Measurements from ENCODE around the gene RNF13.
A peak's percentile ranks its signal among the peaks of the same experiment; 100 is the strongest.
"Not testable (repeated sequence)": the region's sequence is repeated elsewhere in the genome, so short reads cannot be mapped to it uniquely, and the experiment has no call there.

The RNF13 gene

DNA sequence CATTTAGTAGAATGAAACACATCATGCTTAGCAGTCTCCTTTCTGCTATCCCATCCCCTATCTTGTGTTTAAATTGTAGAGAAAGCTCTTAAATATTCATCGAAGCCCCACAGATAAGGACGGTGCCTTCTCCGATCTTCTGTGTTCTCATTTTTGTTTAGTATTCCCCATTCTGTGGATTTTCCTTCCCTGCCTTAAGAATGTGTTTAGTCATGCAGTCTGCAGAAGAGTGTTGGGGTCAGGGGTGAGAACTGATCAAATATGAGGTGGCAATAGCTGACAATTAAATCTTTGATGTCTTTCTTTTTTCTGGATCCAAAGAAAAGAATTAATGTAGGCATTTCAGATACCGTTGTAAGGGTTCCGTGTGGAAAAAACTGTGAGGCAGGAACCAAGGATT lies 11.4 kb upstream of the RNF13 start:
- no peak for DNase-seq

DNA sequence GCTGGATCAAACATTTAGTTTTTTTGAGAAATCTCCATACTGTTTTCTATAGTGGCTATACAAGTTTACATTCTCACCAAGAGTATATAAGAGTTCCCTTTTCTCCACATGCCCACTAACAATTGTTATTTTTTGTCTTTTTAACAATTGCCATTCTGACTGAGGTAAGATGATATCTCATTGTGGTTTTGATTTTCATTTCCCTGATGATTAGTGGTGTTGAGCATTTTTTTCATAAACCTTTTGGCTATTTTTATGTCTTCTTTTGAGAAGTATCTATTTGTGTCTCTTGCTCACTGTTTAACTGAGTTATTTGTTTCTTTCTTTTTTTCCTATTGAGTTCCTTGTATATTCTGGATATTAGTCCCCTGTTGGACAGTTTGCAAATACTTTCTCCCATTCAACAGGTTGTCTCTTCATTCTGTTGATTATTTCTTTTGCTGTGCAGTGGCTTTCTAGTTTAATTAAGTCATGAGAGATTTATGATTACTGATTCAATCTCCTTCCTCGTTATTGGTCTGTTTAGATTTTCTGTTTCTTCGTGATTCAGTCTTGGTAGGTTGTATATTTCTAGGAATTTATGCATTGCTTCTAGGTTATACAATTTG lies 6.7 kb upstream of the RNF13 start:
- DNase-seq, result no peak

DNA sequence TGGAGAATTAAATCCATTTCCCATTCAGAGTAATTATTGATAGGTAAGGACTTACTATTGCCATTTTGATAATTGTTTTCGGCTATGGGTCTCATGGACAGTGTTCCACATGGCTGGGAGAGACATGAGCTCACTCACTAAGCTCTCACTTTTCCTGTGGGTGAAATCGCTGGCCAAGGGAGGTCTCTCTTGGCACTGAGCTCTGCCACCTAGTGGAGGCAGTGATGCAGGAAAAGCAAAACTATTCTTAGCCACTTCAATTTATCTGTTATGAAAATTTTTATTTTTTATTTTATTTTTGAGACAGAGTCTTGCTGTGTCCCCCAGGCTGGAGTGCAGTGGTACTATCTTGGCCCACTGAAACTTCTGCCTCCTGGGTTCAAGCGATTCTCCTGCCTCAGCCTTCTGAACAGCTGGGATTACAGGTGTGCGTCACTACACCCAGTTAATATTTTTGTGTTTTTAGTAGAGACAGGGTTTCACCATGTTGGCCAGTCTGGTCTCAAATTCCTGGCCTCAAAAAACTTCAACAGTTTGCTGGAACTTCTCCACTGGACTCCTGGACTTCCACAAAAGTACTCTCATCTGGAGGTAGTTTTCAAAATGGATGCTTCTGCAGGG lies 4.7 kb upstream of the RNF13 start:
- peak; percentile 24 for DNase-seq

DNA sequence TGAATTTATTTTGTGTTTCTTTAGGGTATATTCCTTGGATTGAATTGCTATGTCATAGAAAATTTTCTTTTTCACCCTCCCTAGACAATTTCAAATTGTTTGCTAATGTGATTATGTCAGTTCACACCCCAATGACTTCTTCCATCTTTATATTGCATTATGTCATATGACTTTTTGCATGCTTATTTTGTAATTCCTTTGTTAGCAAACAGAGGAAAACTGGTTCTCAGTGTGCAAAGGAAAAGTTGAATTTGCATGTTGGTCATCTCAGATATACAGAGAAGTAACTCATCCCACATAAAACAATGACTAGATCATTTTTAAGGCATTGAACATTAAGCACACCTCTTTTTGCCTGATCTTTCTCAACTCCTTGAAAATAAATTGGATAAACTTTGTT lies 3.3 kb upstream of the RNF13 start:
- no peak for DNase-seq

DNA sequence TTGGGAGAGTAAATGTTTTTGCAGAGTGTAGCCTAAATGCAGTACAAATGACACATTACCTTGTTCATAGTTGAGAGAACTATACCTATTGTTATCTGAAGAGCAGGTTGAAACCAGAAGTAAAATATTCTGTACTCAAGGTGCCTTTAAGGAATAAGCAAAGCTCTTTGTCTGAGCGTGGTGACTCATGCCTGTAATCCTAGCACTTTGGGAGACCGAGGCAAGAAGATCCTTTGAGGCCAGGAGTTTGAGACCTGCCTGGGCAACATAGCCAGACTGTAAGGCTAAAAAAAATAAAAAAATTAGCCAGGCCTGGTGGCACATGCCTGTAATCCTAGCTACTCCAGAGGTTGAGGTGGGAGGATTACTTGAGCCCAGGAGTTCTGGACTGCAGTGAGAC lies 2.2 kb upstream of the RNF13 start:
- DNase-seq, result no peak

DNA sequence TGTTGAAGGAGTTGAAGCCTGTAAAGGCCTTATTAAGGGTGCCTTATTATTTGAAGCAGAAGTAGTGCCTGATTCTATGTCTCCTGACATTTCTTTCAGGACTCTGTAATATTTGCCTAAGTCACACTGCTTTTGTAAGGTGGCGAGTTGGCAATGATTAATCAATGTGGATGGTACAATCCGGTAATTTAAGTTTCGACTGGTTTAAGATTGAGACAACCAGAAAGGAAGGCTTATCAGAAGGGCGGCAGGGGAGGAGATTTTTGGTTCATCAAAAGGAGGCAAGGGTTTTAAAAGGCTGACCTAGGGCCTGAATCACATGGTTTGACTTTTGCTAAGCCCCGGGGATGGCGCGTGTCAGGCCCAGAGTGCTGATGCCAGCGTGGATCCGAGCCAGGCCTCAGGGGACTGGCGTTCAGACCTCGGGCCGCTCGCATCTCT lies 830 bp upstream of the RNF13 start:
- no peak for DNase-seq

DNA sequence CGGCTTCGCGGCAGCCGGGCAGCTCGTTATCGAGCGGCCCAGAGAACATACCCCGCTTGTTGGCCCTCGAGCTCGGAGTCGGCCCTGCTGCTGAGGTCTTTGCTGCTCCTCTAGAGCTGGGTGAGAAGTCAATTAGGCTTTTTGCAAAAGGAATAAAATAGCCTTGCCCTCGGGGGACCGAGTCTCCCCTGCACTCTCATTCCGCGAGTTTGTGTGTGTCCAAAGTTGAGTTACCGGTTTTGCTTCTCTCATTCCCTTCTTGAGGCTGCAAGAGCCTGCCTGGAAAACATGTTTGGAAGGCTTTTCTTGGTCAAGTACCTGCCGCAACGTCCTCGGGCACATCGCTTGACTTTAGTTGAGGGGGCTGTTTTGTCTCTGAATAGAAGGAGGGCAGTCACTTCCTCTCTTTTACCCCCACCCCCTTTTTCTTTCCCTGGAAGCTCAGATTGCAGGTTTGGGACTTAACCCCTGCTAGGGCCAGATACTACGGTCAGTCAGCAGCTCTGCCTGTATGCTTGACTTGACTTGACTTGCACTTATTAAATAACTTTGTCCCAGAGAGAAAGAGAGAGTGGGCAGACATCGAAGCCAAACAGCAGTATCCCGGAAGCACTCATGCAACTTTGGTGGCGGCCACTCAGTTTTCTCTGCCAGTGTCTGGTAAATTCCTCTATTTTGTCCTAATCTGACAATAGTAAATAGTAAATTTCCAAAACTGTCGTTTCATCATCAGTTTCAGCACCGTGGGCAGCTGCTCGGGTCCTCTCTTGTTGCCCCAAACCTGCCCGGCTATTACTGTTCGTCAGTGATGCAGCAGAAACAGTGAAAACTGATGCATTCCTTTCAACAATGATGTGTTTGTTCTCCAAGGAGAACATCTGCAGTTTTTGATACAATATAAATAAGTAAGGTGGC lies 609 bp downstream of the RNF13 start:
- DNase-seq, result peak; percentile 3

DNA sequence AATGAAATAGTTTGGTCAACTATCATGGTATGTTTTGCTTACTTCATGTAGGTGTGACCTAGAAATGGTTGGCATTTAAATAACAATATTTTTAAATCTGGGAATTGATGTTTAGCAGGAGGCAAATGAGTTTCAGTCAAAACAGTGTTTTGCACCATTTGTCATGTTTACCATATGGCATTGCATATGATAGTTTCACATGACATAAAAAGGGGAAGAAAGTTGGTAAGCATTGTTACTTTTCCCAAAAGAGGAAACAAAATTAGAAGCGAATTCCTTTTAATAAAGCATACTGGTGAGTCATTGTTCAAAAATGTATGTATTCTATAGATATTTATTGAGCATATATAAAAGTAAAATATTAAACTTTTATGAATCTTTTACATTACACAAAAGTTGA lies 2.3 kb downstream of the RNF13 start:
- no peak for DNase-seq

DNA sequence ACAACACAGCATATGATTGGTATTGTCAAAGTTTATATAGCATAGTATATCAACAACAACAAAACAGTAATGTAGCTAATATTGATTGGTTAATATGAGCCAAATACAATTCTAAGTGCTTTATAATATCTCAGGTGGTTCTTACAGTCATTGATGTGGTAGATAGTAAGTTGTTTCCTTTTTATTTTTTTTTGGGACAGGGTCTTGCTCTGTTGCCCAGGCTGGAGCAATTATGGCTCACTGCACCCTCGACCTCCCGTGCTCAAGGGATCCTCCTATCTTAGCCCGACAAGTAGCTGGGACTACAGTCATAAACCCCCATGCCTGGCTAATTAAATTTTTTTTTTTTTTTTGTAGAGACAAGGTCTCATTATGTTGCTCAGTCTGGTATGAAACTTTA lies 2.7 kb downstream of the RNF13 start:
- DNase-seq, result no peak

DNA sequence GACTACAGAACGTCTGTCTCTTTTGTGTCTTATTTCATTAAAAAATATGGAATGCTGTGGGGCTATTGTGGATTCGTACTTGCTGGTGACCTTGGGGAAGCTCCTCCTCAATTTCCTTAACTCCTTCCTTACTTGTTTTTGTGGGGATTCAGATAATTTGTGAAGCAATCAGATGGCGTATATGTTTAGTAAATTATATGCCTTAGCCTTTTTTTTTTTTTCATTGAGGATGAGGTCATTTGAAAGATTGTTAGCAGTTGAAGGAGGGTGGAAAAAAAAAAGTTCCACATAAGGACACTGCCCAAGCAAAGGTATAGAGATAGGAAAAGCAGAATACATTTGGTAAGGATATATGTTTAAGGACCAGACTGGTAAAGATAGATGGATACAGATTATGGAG lies 3.3 kb downstream of the RNF13 start:
- DNase-seq, result no peak

DNA sequence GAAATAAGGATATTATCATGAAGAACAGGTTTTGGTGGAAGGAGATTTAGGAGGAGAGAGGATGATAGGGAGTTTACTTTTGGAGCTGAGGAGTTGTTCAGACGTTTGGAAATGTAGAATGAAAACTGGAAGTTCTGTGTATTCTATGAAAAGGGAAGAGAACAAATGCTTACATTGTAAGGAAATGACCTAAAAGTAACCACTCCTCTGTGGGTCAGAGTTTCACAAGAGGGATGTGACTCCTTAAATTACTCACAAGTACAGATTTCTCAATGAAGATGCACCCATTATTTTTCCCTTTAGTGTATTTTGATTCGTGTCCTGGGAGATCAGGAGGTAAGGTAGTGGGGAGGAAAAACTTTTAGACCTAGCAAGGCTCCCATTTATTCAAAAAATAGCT lies 4.0 kb downstream of the RNF13 start:
- DNase-seq, result no peak

DNA sequence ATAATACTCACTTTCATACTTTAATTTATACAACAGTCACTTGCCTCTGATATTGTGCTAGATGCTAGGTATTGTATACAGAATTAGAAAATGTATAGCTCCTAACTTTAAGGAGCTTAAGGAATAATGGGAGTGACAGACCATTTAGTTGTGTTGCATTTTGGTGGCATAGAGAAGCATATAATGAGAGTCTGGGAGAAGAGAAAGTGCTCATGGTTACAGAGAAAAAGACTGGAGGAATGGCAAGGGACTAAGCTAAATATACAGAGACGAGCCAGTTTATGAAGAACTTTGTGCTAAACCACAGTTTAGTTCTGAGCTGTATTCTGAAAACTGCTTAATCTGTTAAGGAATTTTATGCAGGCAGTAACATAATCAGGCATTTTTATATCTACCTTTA lies 6.4 kb downstream of the RNF13 start:
- DNase-seq, result no peak

DNA sequence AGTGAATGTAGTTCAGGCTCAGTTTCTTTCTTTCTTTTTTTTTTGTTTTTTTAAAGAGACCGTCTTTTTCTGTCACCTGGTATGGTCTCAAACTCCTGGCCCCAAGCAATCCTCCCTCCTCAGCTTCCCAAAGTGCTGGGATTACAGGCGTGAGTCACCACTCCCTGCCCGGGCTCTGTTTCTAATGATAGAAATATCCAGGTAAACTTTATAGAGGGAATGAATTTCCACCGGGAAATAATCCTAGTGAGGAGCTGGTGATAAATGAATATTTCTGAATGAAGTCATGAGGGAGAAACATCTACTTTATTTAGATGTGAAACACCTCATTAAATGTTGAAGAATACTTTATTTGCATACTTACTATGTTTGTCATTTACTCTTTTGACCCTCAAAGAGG lies 7.2 kb downstream of the RNF13 start:
- no peak for DNase-seq

DNA sequence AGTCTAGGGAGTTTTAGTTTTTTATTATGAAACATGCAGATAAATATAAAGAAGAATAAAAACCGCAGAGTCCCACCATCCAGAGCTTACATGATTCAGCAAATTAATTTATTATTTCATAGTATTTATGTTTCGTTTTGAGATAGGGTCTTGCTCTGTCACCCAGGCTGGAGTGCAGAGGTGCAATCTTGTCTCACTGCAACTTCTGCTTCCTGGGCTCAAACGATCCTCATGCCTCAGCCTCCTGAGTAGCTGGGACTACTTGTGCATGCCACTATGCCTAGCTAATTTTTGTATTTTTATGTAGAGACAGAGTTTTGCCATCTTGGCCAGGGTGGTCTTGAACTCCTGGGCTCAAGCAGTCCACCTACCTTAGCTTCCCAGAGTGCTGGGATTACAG lies 13.6 kb downstream of the RNF13 start:
- no peak for DNase-seq

DNA sequence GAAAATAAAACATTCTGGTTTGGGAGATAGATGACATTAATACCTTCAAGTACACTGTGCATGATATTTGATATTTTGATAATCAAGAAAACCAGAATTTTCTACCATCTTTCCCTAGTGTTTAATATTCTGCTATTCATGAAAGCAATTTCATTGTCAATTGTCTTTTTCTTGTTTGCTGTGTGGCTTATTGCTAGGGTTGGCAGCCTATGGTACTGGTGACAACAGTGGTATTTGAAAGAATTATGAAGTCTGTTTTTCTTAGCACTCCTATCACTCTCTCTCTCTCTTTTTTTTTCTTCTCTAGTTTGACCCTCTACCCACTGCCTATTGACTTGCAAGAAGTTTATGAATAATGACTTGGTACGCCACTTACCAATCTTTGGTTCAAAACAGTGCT lies 15.4 kb downstream of the RNF13 start:
- DNase-seq, result no peak

DNA sequence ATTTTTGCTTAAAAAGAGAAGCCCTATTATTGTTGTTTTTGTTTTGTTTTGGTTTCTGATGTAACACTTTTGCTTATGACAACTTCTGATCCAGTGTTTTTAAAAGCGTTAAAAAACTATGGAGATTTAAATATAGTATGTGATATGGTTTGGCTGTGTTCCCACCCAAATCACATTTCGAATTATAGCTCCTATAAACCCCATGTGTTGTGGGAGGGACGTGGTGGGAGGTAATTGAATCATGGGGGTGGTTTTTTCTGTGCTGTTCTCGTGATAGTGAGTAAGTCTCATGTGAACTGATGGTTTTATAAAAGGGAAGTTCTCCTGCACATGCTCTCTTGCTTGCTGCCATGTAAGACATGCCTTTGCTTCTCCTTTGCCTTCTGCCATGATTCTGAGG lies 16.6 kb downstream of the RNF13 start:
- not testable (repeated sequence) for DNase-seq

DNA sequence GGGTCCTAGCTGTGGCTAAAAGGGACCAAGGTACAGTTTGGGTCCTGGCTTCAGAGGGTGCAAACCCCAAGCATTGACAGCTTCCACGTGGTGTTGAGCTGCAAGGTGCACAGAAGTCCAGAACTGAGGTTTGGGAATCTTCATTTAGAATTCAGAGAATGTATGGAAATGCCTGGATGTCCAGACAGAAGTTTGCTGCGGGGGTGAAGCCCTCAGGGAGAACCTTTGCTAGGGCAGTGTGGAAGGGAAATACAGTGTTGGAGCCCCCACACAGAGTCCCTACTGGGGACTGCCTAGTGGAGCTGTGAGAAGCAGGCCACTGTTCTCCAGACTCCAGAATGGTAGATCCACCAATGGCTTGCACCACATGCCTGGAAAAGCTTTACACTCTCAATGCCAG lies 17.9 kb downstream of the RNF13 start:
- DNase-seq, result no peak

DNA sequence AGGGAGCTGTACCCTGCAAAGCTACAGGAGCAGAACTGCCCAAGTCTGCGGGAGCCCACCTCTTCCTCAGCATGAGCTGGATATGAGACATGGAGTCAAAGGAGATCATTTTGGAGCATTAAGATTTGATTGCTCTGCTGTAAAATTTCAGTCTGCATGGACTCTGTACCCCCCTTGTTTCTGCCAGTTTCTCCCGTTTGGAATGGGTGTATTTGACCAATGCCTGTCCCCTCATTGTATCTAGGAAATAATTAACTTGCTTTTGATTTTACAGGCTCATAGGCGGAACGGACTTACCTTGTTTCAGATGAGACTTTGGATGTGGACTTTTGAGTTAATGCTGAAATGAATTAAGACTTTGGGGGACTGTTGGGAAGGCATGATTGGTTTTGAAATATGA lies 18.3 kb downstream of the RNF13 start:
- DNase-seq, result no peak

DNA sequence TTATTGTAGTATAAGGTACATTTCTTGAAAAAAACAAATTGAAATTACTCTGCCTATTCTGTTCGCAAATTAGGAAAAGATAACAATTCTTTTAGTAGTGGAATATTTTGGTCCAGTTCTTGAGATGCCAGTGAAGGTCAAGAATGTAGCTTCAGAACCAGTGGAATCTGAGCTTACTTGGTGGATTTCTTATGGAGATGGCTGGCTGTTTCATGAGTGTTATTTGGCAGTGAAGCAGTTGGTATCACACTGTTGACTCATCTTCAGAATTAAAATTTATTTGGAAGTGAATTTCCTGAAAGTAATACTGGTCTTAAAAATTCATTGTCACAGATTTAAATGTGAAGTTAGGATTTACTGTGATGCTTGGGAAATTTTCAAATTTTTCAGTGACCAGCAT lies 19.1 kb downstream of the RNF13 start:
- DNase-seq, result no peak

DNA sequence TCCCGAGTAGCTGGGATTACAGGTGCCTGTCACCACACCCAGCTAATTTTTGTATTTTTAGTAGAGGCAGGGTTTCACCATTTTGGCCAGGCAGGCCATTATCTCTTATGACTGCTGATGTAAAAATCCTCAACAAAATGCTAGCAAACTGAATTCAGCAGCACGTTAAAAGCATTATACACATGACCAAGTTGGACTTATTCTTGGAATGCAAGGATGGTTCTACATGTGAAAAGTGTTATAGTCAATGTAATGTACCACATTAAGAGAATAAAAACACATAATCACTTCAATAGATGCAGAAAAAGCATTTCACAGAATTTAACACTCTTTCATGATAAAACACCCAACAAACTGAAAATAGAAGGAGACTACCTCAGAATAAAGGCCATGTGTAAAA lies 20.2 kb downstream of the RNF13 start:
- no peak for DNase-seq

DNA sequence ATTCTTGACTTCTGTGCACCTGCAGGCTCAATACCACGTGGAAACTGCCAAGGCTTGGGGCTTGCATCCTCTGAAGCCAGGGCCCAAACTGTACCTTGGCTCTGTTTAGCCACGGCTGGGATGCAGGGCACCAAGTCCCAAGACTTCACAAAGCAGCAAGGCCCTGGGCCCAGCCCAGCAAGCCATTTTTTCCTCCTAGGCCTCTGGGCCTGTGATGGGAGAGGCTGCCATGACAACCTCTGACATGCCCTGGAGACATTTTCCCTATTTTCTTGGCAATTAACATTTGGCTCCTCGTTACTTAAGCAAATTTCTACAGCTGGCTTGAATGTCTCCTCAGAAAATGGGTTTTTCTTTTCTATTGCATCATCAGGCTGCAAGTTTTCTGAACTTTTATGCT lies 25.5 kb downstream of the RNF13 start:
- DNase-seq, result not testable (repeated sequence)

DNA sequence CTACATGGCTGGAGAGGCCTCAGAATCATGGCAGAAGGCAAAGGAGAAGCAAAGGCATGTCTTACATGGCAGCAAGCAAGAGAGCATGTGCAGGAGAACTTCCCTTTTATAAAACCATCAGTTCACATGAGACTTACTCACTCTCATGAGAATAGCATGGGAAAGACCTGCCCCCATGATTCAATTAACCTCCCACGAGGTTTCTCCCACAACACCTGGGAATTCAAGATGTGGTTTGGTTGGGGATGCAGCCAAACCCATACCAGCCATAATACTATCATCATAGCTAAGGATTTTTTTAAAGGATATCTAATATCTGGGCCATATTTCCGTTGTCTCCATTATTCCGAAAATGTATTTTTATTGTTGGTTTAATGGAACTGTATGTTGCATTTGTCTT lies 26.5 kb downstream of the RNF13 start:
- DNase-seq, result not testable (repeated sequence)

DNA sequence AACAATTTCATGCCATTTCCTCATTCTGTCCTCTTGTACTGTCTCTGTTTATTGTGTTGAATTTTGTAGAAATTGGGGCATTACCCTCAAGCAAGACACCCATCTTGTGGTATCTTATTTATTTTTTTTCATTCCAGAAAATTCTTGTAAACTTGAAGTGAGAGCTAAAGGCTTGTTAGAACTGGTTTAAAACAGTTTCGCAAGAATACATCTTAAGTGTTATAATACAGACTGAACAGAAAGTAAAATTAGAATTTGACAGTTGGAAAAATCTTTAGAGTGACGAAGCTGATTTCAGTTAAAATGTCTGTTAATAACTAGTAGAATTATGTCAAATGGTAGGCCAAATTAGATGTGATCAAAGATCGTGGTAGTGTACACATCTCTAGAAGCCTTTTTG lies 26.9 kb downstream of the RNF13 start:
- DNase-seq, result no peak

DNA sequence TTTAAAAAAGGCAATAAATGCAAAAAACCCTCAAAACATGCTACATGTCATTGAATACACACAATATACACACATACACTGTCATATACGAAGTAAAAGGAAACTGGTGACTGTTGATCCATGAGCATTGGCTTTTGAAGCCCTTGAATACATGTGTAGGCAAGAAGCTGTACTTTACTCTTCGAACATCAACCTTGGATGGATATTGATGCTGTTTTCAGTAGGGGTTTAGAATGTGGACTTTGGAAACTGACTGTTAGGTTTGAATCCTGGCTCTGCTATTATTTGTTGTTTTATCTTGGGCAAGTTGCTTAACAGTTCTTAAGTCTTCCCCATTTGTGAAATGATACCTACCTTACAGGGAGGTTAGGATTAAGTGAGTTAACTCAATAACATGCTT lies 30.5 kb downstream of the RNF13 start:
- DNase-seq, result no peak

All from activated effector memory CD4-positive, alpha-beta T cell treated with Interleukin-2 at 50 U/mL for 16 hours (primary cell).